PC-3 (cell line): ENCODE data around the gene ANK2. TPM values are rescaled to one million over a fixed set of nuclear protein-coding genes. Genes with fewer than 3 reads are reported as not detected.

ENCODE experiments used
- ATAC-seq: fragments of 200-7000 bp; cut with Tn5 transposase; 2 replicates; pipeline ENCODE4 v1.9.1; 2020; ENCODE audit warnings: mild to moderate bottlenecking, moderate library complexity
- BruUV-seq: library from RNA; stranded (reverse); fragments of 400-500 nt; replicated peaks from 2 replicates; lab custom pipeline; 2021; lab: Mats Ljungman, UMichigan
- CTCF ChIA-PET: fragments of 300-600 bp; sonication (Branson Sonifier 250); formaldehyde crosslinking; loops from one replicate; lab custom pipeline; 2022; ENCODE audit warnings: antibody characterized with exemption; lab: Charles Lee
- POLR2A ChIA-PET: fragments of 300-600 bp; sonication (Branson Sonifier 250); formaldehyde crosslinking; loops from one replicate; lab custom pipeline; 2022; ENCODE audit warnings: antibody characterized with exemption; ENCODE audit not compliant: unreplicated experiment; lab: Charles Lee
- DNase-seq: peaks from one replicate; pipeline ENCODE4 v3.0.0-alpha.2; 2015
- H2AFZ ChIP-seq: fragments of 300-600 bp; sonication (generic); 2 replicates; pipeline ENCODE4 v1.6.0; 2016; ENCODE audit warnings: antibody characterized with exemption, low read length
- H3F3A ChIP-seq: fragments of 300-600 bp; sonication (generic); one replicate; pipeline ENCODE4 v1.6.0; 2017; ENCODE audit warnings: antibody characterized with exemption, low read length, control low read depth, mild to moderate bottlenecking; ENCODE audit not compliant: unreplicated experiment
- H3K27ac ChIP-seq: fragments of 300-600 bp; sonication (generic); 2 replicates; pipeline ENCODE4 v1.5.1; 2016; ENCODE audit warnings: mild to moderate bottlenecking, low read length
- H3K27me3 ChIP-seq: fragments of 300-600 bp; sonication (generic); 2 replicates; pipeline ENCODE4 v1.6.1; 2016; ENCODE audit warnings: low read length, mixed read lengths
- H3K36me3 ChIP-seq: fragments of 300-600 bp; sonication (generic); 2 replicates; pipeline ENCODE4 v1.6.1; 2016; ENCODE audit warnings: low read depth, mixed run types, low read length, mixed read lengths
- H3K4me1 ChIP-seq: fragments of 300-600 bp; sonication (generic); 2 replicates; pipeline ENCODE4 v1.5.1; 2016; ENCODE audit warnings: low read length; ENCODE audit not compliant: insufficient read depth
- H3K4me2 ChIP-seq: fragments of 300-600 bp; sonication (generic); 2 replicates; pipeline ENCODE4 v1.6.0; 2016; ENCODE audit warnings: low read length
- H3K4me3 ChIP-seq: fragments of 300-600 bp; sonication (generic); 2 replicates; pipeline ENCODE4 v1.5.1; 2016; ENCODE audit warnings: mild to moderate bottlenecking, low read length, mixed read lengths
- H3K79me2 ChIP-seq: fragments of 300-600 bp; sonication (generic); 2 replicates; pipeline ENCODE4 v1.6.1; 2017; ENCODE audit warnings: low read length, mixed read lengths
- H3K9ac ChIP-seq: fragments of 300-600 bp; sonication (generic); 2 replicates; pipeline ENCODE4 v1.6.0; 2016; ENCODE audit warnings: mild to moderate bottlenecking, low read length
- H3K9me2 ChIP-seq: fragments of 300-600 bp; sonication (generic); replicated peaks from 2 replicates; pipeline ENCODE4 v1.6.1; 2016; ENCODE audit warnings: mixed run types, low read length, mixed read lengths
- H3K9me3 ChIP-seq: fragments of 300-600 bp; sonication (generic); 2 replicates; pipeline ENCODE4 v1.6.1; 2016; ENCODE audit warnings: low read length, mixed read lengths
- H4K20me1 ChIP-seq: fragments of 300-600 bp; sonication (generic); 2 replicates; pipeline ENCODE4 v1.6.1; 2016; ENCODE audit warnings: low read length, mixed read lengths
- EZH2 ChIP-seq: fragments of 300-600 bp; sonication (generic); IDR thresholded peaks from one replicate; pipeline ENCODE4 v1.6.1; 2017; ENCODE audit warnings: antibody characterized with exemption, mild to moderate bottlenecking, low read length; ENCODE audit not compliant: unreplicated experiment
- EZH2phosphoT487 ChIP-seq: fragments of 300-600 bp; sonication (generic); IDR thresholded peaks from 2 replicates; pipeline ENCODE4 v1.6.1; 2018; ENCODE audit warnings: mild to moderate bottlenecking, antibody characterized with exemption, low read length, borderline replicate concordance
- intact Hi-C: fragments of 100-400 bp; cut with micrococcal nuclease; formaldehyde crosslinking; loops from 2 replicates; pipeline ENCODE4 v1.9.0; 2023
- total RNA-seq: library from RNA; depleted of rRNA; stranded (reverse); fragments of >200 nt; gene quantifications from 2 replicates; pipeline ENCODE4 v1.2.3, GENCODE V29; 2014
- TF ChIP-seq, protein P1 (sequence below): fragments of 300-600 bp; sonication (generic); conservative IDR thresholded peaks from 2 replicates; pipeline ENCODE4 v1.5.1; 2017; ENCODE audit warnings: antibody characterized with exemption, low read depth, mild to moderate bottlenecking, low read length

ANK2 gene
- total RNA-seq, 1 experiment from 2014 or later: 1.8 TPM

DNA sequence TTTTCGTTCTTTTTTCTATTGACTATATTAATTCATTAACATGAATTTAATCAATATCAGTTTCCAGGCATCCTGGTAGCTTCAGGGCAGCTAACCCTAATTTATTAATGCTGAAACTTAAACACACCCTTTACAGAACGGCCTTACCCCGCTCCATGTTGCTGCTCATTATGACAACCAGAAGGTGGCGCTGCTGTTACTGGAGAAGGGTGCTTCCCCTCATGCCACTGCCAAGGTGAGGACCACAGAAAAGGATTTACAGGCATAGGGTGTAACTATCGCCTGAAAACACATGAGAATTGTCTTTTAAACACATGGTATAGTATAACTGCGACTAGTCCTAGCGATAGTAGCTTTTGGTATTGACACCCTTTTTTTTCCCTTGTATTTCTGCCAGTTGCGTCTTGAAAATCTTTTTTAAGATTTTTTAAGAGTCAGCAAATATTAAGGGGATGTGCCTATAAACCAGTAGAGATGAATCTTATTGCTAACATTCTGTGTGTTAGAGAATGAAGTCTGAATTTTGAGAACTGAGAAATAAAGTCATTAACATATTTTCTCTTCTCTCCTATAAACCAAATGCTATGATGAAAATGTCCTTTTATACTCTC is 229.0 kb downstream of the ANK2 start:
- no TSS peak for BruUV-seq
- H3K4me1 ChIP-seq: no peaks in the 10 kb centered on the region
- no peak overlapping the region for H2AFZ ChIP-seq
- no peaks in the 10 kb centered on the region for H4K20me1 ChIP-seq
- H3K9me2 ChIP-seq: no peaks in the 10 kb centered on the region
- no peaks in the 10 kb centered on the region for H3K79me2 ChIP-seq
- ChIA-PET POLR2A (no interaction called here), CTCF (no interaction called here)
- no peak overlapping the region for H3K4me2 ChIP-seq
- no peaks in the 10 kb centered on the region for H3K27me3 ChIP-seq
- H3K9me3 ChIP-seq: no peaks in the 10 kb centered on the region
- DNase-seq (peak; percentile 74), ATAC-seq (peak; percentile 88)
- H3K27ac ChIP-seq: no peak overlapping the region
- H3K36me3 ChIP-seq: no peaks in the 10 kb centered on the region
- no peaks in the 10 kb centered on the region for H3F3A ChIP-seq
- H3K9ac ChIP-seq: no peak overlapping the region
- TF ChIP-seq EZH2phosphoT487: no peak
- no peak for TF ChIP-seq EZH2
- TF ChIP-seq, protein P1, sequence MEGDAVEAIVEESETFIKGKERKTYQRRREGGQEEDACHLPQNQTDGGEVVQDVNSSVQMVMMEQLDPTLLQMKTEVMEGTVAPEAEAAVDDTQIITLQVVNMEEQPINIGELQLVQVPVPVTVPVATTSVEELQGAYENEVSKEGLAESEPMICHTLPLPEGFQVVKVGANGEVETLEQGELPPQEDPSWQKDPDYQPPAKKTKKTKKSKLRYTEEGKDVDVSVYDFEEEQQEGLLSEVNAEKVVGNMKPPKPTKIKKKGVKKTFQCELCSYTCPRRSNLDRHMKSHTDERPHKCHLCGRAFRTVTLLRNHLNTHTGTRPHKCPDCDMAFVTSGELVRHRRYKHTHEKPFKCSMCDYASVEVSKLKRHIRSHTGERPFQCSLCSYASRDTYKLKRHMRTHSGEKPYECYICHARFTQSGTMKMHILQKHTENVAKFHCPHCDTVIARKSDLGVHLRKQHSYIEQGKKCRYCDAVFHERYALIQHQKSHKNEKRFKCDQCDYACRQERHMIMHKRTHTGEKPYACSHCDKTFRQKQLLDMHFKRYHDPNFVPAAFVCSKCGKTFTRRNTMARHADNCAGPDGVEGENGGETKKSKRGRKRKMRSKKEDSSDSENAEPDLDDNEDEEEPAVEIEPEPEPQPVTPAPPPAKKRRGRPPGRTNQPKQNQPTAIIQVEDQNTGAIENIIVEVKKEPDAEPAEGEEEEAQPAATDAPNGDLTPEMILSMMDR: peak; percentile 87
- intact Hi-C loops: loop anchor here (1.0 to 5.0 kb wide), 3 partner anchors 172 to 1106 kb away; partner anchors contain the start of gene CAMK2D
- no peak overlapping the region for H3K4me3 ChIP-seq

DNA sequence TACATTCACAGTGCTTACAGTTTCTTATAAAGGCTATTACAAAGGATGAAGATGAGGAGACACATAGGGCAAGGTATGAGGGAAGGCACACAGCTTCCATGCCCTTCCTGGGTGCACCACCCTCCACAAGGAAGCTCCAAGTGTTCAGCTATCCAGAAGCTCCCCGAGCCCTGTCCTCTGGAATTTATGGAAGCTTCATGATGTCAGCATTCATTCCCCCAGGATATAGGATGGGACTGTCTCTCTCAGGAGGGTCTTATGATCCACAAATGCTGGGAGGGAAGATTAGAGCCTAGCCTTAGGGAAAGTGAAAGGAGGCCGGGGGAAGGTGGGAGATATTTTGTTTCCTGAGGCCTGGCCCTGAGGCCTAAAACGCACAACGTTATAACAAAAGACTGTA is 236.0 kb downstream of the ANK2 start:
- intact Hi-C loops: loop anchor here (10.0 kb wide), 1 partner anchor 1409 kb away; no protein-coding TSS in a partner anchor
- Histone ChIP-seq H3K4me1 (no peaks in the 10 kb centered on the region), H3K27ac (no peak overlapping the region), H3K9me2 (no peaks in the 10 kb centered on the region), H3K4me3 (no peak overlapping the region), H3K9me3 (no peaks in the 10 kb centered on the region), H3K36me3 (no peaks in the 10 kb centered on the region), H3K9ac (no peak overlapping the region), H2AFZ (no peak overlapping the region), H3F3A (no peaks in the 10 kb centered on the region), H3K4me2 (no peak overlapping the region), H3K27me3 (no peaks in the 10 kb centered on the region), H4K20me1 (no peaks in the 10 kb centered on the region), H3K79me2 (no peaks in the 10 kb centered on the region)
- CTCF ChIA-PET: no interaction called here
- TF ChIP-seq EZH2phosphoT487: no peak
- TF ChIP-seq EZH2: no peak
- TF ChIP-seq, protein P1: no peak
- DNase-seq: no peak
- ATAC-seq: no peak
- POLR2A ChIA-PET: no interaction called here
- no TSS peak for BruUV-seq

DNA sequence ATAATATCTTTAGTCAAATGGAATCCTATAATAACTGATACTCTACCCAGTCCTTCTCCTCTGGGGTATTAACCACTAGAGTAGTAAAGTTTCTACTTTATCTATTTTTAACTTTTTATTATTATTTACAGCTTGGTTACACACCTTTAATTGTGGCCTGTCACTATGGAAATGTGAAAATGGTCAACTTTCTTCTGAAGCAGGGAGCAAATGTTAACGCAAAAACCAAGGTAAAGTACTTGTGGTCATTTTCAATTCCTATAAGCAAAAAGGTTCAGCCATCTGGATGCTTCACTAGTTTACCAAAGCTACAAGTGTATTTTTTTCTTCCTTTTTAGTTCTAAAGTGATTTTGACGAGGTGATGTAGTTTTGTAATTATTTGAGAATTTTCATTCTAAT is 238.8 kb downstream of the ANK2 start:
- ChIA-PET POLR2A (no interaction called here), CTCF (no interaction called here)
- no peak overlapping the region for H3K9ac ChIP-seq
- no peak overlapping the region for H3K4me2 ChIP-seq
- no peaks in the 10 kb centered on the region for H4K20me1 ChIP-seq
- H3K79me2 ChIP-seq: no peaks in the 10 kb centered on the region
- BruUV-seq: no TSS peak
- no peaks in the 10 kb centered on the region for H3K36me3 ChIP-seq
- H3F3A ChIP-seq: no peaks in the 10 kb centered on the region
- H3K27ac ChIP-seq: no peak overlapping the region
- no peak for DNase-seq
- no peak overlapping the region for H3K4me3 ChIP-seq
- no peak overlapping the region for H2AFZ ChIP-seq
- intact Hi-C loops: loop anchor here (10.0 kb wide), 1 partner anchor 1407 kb away; no protein-coding TSS in a partner anchor
- TF ChIP-seq EZH2 (no peak), EZH2phosphoT487 (no peak)
- TF ChIP-seq, protein P1: no peak
- ATAC-seq: no peak
- no peaks in the 10 kb centered on the region for H3K9me2 ChIP-seq
- no peaks in the 10 kb centered on the region for H3K9me3 ChIP-seq
- no peaks in the 10 kb centered on the region for H3K27me3 ChIP-seq
- no peaks in the 10 kb centered on the region for H3K4me1 ChIP-seq
